ENCODE measurements around the gene FKBP7.

GRCh38 chr2:178449700-178450523 lies 28.5 kb downstream of the FKBP7 start:
- TF ChIP-seq CTCF (IDR thresholded peaks at IDR 0.05) (no peak), POLR2A (IDR thresholded peaks at IDR 0.05) (no peak), EP300 (IDR thresholded peaks at IDR 0.05) (no peak), POLR2AphosphoS5 (IDR thresholded peaks at IDR 0.05) (no peak)
